Gastroesophageal sphincter (tissue), 3 donors: ENCODE measurements around the gene COL6A3.

Source experiments
- CTCF ChIP-seq, 4 experiments: fragments of 200-600 bp in 2 of 4; fragments of 450-650 bp in 2 of 4; sonication (generic) in 1 of 4; IDR thresholded peaks; one replicate each; pipeline ENCODE4 v1.5.1; 2017 to 2019; ENCODE audit warnings: antibody characterized with exemption in 4 of 4, mild to moderate bottlenecking in 2 of 4, moderate library complexity in 2 of 4
- POLR2A ChIP-seq, 2 donors: fragments of 450-650 bp; IDR thresholded peaks; one replicate each; pipeline ENCODE4 v1.6.1; 2017; ENCODE audit warnings: antibody characterized with exemption in 2 of 2, mild to moderate bottlenecking in 2 of 2, moderate library complexity in 1 of 2
- POLR2AphosphoS5 ChIP-seq: sonication (generic); formaldehyde crosslinking; IDR thresholded peaks from one replicate; pipeline ENCODE4 v1.6.1; 2017; ENCODE audit warnings: antibody characterized with exemption

- TF ChIP-seq CTCF (IDR thresholded peaks at IDR 0.05) (no peak), POLR2AphosphoS5 (no peak), POLR2A (IDR thresholded peaks at IDR 0.05) (no peak)
These were observed 21.8 kb downstream of the COL6A3 start for GRCh38 chr2:237392186-237392585.
